ENCODE data around the gene MAST2. TPM values are rescaled to one million over a fixed set of nuclear protein-coding genes. Genes with fewer than 3 reads are reported as not detected.
"Not testable (repeated sequence)": the region's sequence is repeated elsewhere in the genome, so short reads cannot be mapped to it uniquely, and the experiment has no call there.

MAST2 gene
- total RNA-seq, 2 donors from 2014 or later: 31.8 to 73.2 TPM

DNA sequence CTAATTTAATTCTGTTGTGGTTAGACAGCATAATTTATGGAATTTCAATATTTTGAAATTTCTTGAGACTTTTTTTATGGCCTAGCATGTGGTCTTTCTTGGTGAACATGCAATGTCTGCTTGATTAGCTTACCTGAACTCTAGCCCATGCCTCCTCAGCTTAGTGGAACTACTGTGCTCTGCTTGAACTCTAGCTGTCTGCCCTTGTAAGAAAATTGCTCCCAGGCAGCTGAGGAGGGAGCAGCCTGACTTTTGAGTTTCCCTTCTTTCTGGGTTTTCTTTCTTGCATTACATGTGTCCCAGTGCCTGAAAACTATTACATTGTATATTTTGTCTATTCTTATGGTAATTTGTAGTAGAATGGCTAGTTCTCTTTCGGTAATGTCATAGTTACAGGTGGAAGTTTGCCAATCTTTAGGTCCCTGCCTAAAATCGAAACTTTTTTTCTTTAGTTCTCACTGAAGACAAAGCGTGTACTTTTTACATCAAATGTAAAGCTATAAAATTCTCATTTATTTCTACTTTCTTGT lies 105.3 kb downstream of the MAST2 start:
- Mint-ChIP-seq H3K4me3 (no peak overlapping the region), H3K27ac (no peak overlapping the region), H3K27me3 (no peaks in the 10 kb centered on the region), H3K4me1 (ENCODE audit: low read depth in 2 of 2) (peaks cover 11 to 13% of the 10 kb centered on the region in 2 donors), H3K9me3 (no peaks in the 10 kb centered on the region), H3K36me3 (no peaks in the 10 kb centered on the region)
- no peak for ATAC-seq
- no peak for DNase-seq (ENCODE audit: low spot score)

- H3K4me1 Mint-ChIP-seq (ENCODE audit: low read depth in 2 of 2): peaks cover 12 to 14% of the 10 kb centered on the region in 2 donors
- DNase-seq (ENCODE audit: low spot score) (no peak), ATAC-seq (no peak)
- no peaks in the 10 kb centered on the region for H3K36me3 Mint-ChIP-seq
- no peak overlapping the region for H3K4me3 Mint-ChIP-seq
- H3K27ac Mint-ChIP-seq: no peak overlapping the region
- no peaks in the 10 kb centered on the region for H3K27me3 Mint-ChIP-seq
- H3K9me3 Mint-ChIP-seq: no peaks in the 10 kb centered on the region
Observed at GRCh38 chr1:45911634-45912033, 108.2 kb downstream of the MAST2 start.

GRCh38 chr1:45913183-45913683 lies 109.8 kb downstream of the MAST2 start:
- no peaks in the 10 kb centered on the region for H3K27me3 Mint-ChIP-seq
- H3K27ac Mint-ChIP-seq: peak overlapping the region in 1 of 2 donors; percentile 19
- H3K4me3 Mint-ChIP-seq: no peak overlapping the region
- ATAC-seq (no peak), DNase-seq (ENCODE audit: low spot score) (no peak)
- H3K9me3 Mint-ChIP-seq: no peaks in the 10 kb centered on the region
- H3K36me3 Mint-ChIP-seq: no peaks in the 10 kb centered on the region
- peaks cover 8 to 14% of the 10 kb centered on the region in 2 donors for H3K4me1 Mint-ChIP-seq (ENCODE audit: low read depth in 2 of 2)

DNA sequence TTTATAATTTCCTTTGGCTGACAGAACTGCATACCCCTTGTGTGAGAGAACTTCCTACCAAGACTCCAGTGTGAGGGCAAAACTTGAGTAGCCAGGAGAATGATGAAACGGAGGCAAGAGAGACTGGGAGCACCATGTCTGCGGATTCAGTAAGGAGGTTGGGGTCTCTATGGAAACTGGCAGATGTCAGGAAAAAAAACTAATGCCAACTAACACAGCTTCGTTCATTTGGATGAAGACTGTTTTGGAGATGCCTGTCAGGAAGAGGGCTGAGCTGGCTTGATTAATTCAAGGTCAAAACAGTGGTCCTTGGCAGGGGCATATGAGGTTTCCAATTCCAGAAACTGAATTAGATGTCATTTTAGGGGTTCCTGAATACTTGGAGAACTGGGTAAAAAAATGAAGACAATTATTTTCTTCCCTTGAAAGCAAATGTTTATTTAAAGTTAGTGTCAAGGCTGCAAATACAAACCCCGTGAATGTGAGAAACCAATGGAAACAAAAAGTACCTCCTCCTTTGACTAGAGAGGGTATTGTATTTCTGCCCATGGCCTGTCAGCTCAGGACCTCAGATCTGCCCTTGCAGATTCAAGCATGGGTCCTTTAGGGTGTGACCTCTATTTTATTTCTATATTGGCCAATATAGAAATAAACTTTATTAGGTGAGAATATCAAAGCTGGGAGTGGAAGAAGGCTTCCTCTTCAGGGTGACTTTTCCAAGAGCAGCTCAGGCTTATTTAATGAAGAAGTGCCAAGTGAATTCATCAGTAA lies 110.5 kb downstream of the MAST2 start:
- peaks cover 8 to 14% of the 10 kb centered on the region in 2 donors for H3K4me1 Mint-ChIP-seq (ENCODE audit: low read depth in 2 of 2)
- no peaks in the 10 kb centered on the region for H3K27me3 Mint-ChIP-seq
- no peaks in the 10 kb centered on the region for H3K36me3 Mint-ChIP-seq
- peak overlapping the region in 1 of 2 donors; percentile 19 for H3K27ac Mint-ChIP-seq
- DNase-seq (ENCODE audit: low spot score) (no peak), ATAC-seq (no peak)
- H3K9me3 Mint-ChIP-seq: no peaks in the 10 kb centered on the region
- H3K4me3 Mint-ChIP-seq: no peak overlapping the region

DNA sequence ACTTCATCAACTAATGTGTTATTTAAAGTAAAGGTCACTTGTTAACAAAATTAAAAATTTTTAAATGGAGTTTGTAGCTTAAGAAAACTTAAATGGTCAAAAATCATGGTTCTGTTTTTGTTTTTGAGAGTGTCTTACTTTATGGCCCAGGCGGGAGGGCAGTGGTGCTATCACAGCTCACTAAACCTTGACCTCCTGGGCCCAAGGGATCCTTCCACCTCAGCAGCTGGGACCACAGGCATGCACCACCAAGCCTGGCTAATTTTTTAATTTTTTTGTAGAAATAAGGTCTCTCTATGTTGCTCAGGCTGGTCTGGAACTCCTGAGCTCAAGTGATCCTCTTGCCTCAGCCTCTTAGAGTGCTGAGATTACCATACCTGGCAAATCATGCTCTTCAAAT lies 111.4 kb downstream of the MAST2 start:
- no peak overlapping the region for H3K27ac Mint-ChIP-seq
- H3K36me3 Mint-ChIP-seq: no peaks in the 10 kb centered on the region
- H3K4me3 Mint-ChIP-seq: no peak overlapping the region
- DNase-seq (ENCODE audit: low spot score) (no peak), ATAC-seq (no peak)
- H3K9me3 Mint-ChIP-seq: no peaks in the 10 kb centered on the region
- peaks cover 8 to 14% of the 10 kb centered on the region in 2 donors for H3K4me1 Mint-ChIP-seq (ENCODE audit: low read depth in 2 of 2)
- no peaks in the 10 kb centered on the region for H3K27me3 Mint-ChIP-seq

DNA sequence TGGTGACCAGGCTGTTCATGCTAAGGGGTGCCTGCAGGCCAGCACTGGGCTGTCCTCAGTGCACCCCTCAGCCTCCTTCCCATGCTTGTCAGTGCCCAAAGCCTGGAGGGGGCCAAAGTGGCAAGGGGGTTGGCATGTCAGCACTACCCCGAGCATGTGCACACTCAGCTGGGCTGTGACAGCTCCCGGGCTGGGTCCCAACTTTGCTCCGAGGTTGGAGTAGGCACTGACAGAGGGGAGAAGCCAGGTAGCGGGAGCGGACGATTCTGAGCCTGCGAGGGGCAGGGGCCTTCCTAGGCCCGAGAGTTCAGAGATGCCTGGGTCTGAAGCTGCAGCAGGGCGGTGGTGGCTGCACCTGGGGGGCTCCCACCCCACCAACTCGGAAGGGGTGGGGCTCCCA lies 119.0 kb downstream of the MAST2 start:
- H3K9me3 Mint-ChIP-seq: no peaks in the 10 kb centered on the region
- H3K4me1 Mint-ChIP-seq (ENCODE audit: low read depth in 2 of 2): peaks cover 20 to 21% of the 10 kb centered on the region in 2 donors
- DNase-seq (ENCODE audit: low spot score) (no peak), ATAC-seq (peak; percentile 11 to 13)
- no peak overlapping the region for H3K4me3 Mint-ChIP-seq
- H3K36me3 Mint-ChIP-seq: no peaks in the 10 kb centered on the region
- no peak overlapping the region for H3K27ac Mint-ChIP-seq
- H3K27me3 Mint-ChIP-seq: no peaks in the 10 kb centered on the region

- no peak for DNase-seq (ENCODE audit: low spot score)
- Mint-ChIP-seq H3K4me1 (ENCODE audit: low read depth in 2 of 2) (peaks cover 21 to 23% of the 10 kb centered on the region in 2 donors), H3K9me3 (no peaks in the 10 kb centered on the region), H3K27me3 (no peaks in the 10 kb centered on the region), H3K27ac (peak overlapping the region in 1 of 2 donors; percentile 56), H3K4me3 (no peak overlapping the region), H3K36me3 (no peaks in the 10 kb centered on the region)
- ATAC-seq: peak; percentile 11 to 43
Observed at GRCh38 chr1:45922813-45923212, 119.4 kb downstream of the MAST2 start.

- DNase-seq (ENCODE audit: low spot score): no peak
- Mint-ChIP-seq H3K36me3 (no peaks in the 10 kb centered on the region), H3K27ac (peak overlapping the region in 1 of 2 donors; percentile 56), H3K4me1 (ENCODE audit: low read depth in 2 of 2) (peaks cover 25 to 26% of the 10 kb centered on the region in 2 donors), H3K27me3 (no peaks in the 10 kb centered on the region), H3K9me3 (no peaks in the 10 kb centered on the region), H3K4me3 (no peak overlapping the region)
- ATAC-seq: no peak
Observed at GRCh38 chr1:45923343-45923742, 119.9 kb downstream of the MAST2 start.

GRCh38 chr1:45924736-45925135 lies 121.3 kb downstream of the MAST2 start:
- Mint-ChIP-seq H3K4me3 (no peak overlapping the region), H3K9me3 (no peaks in the 10 kb centered on the region), H3K36me3 (no peaks in the 10 kb centered on the region), H3K4me1 (ENCODE audit: low read depth in 2 of 2) (peaks cover 38% of the 10 kb centered on the region in 2 donors), H3K27ac (no peak overlapping the region), H3K27me3 (no peaks in the 10 kb centered on the region)
- DNase-seq (ENCODE audit: low spot score) (no peak), ATAC-seq (no peak)

GRCh38 chr1:45925728-45926287 lies 122.4 kb downstream of the MAST2 start:
- H3K4me1 Mint-ChIP-seq (ENCODE audit: low read depth in 2 of 2): peaks cover 39 to 41% of the 10 kb centered on the region in 2 donors
- H3K27ac Mint-ChIP-seq: peak overlapping the region; percentile 5 to 68
- H3K4me3 Mint-ChIP-seq: no peak overlapping the region
- H3K36me3 Mint-ChIP-seq: no peaks in the 10 kb centered on the region
- ATAC-seq (no peak), DNase-seq (ENCODE audit: low spot score) (no peak)
- no peaks in the 10 kb centered on the region for H3K9me3 Mint-ChIP-seq
- H3K27me3 Mint-ChIP-seq: no peaks in the 10 kb centered on the region

GRCh38 chr1:45926330-45926729 lies 122.9 kb downstream of the MAST2 start:
- H3K4me3 Mint-ChIP-seq: no peak overlapping the region
- H3K27me3 Mint-ChIP-seq: no peaks in the 10 kb centered on the region
- peak overlapping the region; percentile 5 to 68 for H3K27ac Mint-ChIP-seq
- H3K4me1 Mint-ChIP-seq (ENCODE audit: low read depth in 2 of 2): peaks cover 39 to 41% of the 10 kb centered on the region in 2 donors
- H3K36me3 Mint-ChIP-seq: no peaks in the 10 kb centered on the region
- ATAC-seq: no peak
- DNase-seq (ENCODE audit: low spot score): no peak
- H3K9me3 Mint-ChIP-seq: no peaks in the 10 kb centered on the region

DNA sequence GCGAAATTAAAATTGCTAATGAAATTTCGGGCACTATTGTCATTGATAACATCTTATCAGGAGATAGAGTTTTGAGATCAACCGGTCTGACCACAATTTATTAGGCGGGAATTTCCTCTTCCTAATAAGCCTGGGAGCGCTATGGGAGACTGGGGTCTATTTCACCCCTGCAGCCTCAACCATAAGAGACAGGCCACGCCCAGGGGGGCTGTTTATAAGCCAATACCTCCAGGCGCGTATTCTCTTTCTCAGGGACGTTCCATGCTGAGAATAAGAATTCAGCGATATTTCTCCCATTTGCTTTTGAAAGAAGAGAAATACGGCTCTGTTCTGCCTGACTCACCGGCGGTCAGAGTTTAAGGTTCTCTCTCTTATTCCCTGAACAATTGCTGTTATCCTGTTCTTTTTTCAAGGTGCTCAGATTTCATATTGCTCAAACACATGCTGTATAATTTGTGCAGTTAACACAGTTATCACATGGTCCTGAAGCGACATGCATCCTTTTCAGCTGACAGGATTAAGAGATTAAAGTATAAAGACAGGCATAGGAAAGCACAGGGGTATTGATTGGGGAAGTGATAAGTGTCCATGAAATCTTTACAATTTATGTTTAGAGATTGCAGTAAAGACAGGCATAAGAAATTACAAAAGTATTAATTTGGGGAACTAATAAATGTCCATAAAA lies 124.0 kb downstream of the MAST2 start:
- peaks cover 39 to 41% of the 10 kb centered on the region in 2 donors for H3K4me1 Mint-ChIP-seq (ENCODE audit: low read depth in 2 of 2)
- H3K4me3 Mint-ChIP-seq; H3K36me3 Mint-ChIP-seq; ATAC-seq; DNase-seq (ENCODE audit: low spot score); H3K27me3 Mint-ChIP-seq; H3K9me3 Mint-ChIP-seq: not testable (repeated sequence)
- peak overlapping the region in 1 of 2 donors; percentile 84 for H3K27ac Mint-ChIP-seq

DNA sequence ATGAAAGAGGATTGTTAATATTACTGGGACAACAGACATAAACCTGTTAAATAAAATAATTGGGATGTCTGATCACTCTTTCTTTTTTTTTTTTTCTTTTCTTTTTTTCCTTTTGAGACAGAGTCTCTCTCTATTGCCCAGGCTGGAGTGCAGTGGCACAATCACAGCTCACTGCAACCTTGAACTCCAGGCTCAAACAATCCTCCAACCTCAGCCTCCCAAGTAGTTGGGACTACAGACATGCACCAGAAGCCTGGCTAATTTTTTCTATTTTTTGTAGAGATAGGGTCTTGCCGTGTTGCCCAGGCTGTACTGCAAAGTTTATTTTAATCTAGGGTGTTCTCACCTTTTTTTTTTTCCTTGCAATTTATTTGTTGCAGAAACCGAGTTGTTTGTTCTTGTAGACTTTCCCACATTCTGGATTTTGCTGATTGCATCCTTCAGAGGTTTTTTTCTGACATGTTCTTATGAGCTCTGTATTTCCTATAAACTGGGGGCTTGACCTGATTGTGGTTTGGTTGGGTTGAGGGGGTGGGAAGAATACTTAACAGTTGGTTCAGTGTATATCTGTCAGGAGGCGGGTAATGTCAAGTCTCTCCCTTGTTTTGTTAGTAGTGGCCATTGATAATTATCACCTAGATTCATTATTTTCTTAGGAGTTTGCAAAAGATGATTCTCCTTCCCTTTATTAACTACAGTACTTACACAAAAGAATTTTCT lies 125.2 kb downstream of the MAST2 start:
- Mint-ChIP-seq H3K9me3 (no peaks in the 10 kb centered on the region), H3K4me3 (peak overlapping the region; percentile 71), H3K36me3 (no peaks in the 10 kb centered on the region), H3K27me3 (no peaks in the 10 kb centered on the region), H3K4me1 (ENCODE audit: low read depth in 2 of 2) (peaks cover 38 to 39% of the 10 kb centered on the region in 2 donors), H3K27ac (peak overlapping the region; percentile 80 to 84)
- ATAC-seq (peak; percentile 74 to 84), DNase-seq (ENCODE audit: low spot score) (no peak)

Data from natural killer cell treated with Interleukin-12 subunit alpha and Interleukin-12 subunit beta and Interleukin-15 and Interleukin-18, amount 100 ng/mL, for 72 hours (primary cell).